NCI-H1930 (cell line): ENCODE measurements around the gene MEIOB.
A peak's percentile ranks its signal among the peaks of the same experiment; 100 is the strongest.

Experiments used
- DNase-seq, 2 experiments: peaks; one replicate each; lab custom pipeline; 2025; lab: John Stamatoyannopoulos, UW

MEIOB gene

DNA sequence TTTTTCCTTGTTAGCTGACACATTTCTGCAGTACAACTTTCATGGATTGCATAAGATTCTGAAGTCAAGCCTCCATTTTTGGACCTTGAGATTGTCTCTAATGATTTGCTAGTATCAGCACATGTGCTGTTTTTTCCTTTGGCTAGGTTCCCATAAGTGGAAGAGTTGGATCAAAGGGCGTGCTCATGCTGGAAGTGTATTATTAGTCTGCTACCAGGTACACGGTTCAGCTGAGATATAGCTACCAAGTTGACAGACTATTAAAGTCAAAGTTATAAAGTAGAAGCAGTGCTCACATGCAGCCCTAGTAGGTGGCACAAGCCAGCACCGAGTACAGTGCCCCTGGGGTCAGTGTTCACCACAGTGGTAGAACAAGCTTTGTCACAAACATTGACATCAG lies 41.8 kb downstream of the MEIOB start:
- no peak for DNase-seq

DNA sequence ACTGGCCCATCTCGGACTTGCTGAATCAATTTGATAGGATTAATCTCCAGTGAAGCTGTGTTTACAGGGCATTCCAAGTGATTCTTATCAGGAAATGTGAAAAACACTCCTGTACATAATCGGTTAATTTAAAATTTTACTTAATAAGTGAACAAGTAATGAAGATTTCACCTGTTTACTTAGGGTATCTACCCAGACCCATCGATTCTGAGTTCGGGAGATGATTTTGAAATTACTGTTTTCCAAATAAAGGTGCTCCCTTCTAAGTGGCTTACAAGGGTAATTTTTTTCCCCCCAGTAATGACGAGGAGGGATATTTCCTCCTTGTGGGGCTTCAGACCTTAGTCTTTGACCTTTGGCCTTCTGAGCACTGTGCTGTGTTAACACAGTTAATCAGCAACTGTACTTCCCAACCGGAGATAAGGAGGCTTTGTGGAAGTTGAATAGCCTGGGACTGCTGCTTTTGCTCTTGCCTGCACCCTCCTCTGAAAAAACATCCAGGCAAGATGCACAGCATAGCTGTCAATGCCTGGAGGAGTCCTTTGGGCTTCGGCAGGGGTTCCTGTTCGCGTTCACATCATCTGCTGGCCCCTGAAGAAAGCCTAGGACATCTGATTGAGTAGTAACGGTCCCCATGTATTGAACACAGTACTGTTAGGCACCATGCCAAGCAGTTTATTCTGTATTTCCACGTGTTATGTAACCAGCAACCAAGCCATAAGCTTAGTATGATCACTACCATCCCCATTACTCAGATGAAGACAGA lies 43.1 kb downstream of the MEIOB start:
- no peak for DNase-seq

DNA sequence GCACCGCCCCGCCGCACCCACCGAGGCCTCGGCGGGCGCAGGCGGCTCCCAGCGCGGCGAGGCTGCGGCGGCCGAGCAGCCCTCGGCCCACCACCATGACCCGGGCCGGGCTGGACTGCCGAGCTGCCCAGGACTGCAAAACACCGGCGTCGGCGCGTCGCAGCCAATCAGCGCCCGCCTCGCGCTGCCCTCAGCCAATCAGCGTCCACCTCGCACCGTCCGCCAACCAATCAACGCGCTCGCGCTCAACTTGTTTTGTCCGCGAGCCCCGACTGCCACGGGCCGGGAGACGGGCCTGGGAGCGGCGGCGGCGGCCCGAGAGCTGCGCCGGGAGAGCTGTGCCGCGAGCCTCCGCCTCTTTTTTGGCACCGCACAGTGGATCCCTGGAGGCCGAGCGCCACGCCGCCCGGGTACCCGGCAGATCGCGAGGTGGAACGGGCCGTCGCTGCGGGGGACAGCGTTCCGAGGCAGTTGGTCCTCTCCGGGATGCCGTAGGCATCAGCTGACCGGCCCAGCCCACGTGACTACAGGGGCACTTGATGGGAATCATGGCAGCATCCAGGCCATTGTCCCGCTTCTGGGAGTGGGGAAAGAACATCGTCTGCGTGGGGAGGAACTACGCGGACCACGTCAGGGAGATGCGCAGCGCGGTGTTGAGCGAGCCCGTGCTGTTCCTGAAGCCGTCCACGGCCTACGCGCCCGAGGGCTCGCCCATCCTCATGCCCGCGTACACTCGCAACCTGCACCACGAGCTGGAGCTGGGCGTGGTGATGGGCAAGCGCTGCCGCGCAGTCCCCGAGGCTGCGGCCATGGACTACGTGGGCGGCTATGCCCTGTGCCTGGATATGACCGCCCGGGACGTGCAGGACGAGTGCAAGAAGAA lies 45.0 kb downstream of the MEIOB start, which contains the start of the genes FAHD1 and HAGH:
FAHD1 (plus strand) TSS at position 516 of the 883 bp plus-strand sequence; CDS start at position 549, 33 bp downstream.
HAGH (minus strand) TSS at position 135 of the 883 bp plus-strand sequence; CDS start at position 97, 38 bp downstream.
- peak; percentile 90 to 93 for DNase-seq

DNA sequence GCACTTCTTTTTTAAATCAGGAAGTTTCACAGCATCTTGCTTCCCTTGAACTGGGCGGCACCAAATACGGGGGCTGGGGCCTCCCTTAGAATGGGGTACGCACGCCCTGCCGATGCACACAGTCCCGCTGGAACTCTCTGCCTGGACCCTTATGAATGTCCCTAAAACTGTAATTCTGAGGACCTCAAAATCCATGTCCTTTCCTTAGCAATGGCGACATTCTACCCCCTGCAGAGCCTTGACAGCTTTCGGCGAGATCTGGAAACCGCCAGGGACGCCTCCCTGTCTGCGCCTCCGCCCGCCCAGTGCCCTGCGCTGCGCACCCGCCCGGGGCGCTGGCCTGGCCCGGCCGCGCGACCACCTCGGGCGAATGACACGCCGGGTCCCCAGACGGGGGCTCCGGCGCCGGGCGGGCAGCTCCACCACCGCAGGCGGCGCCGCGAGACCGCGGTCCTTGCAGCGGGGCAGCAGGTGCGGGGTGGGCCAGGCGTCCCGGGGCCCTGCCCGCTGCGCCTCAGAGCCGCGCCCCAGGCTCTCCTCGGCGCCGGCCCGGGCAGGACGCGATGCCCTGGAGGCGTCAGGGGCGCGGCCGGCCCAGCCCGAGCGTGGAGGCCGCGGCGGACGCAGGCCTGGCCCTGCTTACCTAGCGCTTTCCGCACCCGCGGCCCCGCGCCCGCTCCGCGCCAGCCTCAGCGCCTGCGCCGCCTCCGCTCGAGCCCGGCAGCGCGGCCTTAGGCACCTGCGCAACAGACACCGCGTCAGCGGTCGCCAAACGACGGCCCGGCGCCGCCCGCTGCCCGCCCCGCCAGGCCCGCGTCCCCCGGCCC lies 45.9 kb downstream of the MEIOB start:
- DNase-seq, result peak; percentile 61 to 73

DNA sequence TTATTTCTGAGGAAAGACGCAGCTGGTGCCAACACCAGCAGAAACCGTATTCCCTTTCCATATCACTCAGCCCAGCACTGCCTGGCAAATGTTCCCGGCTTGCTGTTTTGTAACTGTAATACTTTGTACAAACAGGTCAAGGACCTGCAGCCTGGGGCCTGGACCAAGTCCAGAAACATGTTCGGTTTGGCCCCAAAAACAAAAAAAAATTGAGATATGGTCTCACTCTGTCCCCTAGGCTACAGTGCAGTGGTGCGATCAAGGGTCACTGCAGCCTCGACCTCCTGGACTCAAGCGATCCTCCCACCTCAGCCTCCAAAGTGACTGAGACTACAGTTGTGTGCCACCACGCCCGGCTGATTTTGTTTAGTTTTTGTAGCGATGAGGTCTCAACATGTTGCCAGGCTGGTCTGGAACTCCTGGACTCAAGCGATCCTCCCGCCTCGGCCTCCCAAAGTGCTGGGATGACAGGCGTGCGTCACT lies 46.5 kb downstream of the MEIOB start:
- no peak for DNase-seq

DNA sequence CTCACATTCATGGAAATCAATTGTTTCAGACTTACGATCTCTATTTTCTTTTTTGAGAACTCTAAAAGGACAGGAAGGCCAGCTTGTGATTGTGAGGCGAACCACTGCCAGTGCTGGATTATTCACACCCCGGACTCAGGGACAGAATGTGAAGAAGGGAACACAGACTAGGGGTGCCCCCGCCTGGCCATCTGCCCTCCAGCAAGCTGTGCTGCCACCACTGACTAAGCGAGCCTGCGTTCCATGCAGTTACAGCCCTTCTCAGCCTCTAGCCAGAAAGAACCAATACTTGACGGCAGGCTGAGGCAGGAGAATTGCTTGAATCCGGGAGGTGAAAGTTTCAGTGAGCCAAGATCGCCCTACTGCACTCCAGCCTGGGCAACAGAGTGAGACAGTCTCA lies 48.1 kb downstream of the MEIOB start:
- no peak for DNase-seq

DNA sequence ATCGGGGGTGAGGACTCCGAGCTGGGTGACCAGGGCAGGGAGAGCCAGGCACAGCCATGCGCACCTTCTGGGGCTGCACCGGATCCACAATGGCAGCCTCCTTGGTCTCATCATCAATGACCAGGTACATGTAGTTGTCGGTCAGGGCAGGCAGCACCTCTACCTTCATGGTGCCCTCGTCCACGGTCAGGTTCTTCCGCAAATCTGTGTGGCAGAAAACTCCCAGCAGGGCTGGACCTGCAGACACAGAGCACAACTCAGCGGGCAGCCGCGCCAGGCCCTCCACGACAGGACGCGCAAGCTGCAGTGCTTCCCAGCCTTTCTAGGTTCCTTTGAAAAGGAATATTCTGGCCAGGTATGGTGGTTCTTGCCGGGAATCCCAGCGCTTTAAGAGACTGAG lies 49.2 kb downstream of the MEIOB start:
- no peak for DNase-seq

DNA sequence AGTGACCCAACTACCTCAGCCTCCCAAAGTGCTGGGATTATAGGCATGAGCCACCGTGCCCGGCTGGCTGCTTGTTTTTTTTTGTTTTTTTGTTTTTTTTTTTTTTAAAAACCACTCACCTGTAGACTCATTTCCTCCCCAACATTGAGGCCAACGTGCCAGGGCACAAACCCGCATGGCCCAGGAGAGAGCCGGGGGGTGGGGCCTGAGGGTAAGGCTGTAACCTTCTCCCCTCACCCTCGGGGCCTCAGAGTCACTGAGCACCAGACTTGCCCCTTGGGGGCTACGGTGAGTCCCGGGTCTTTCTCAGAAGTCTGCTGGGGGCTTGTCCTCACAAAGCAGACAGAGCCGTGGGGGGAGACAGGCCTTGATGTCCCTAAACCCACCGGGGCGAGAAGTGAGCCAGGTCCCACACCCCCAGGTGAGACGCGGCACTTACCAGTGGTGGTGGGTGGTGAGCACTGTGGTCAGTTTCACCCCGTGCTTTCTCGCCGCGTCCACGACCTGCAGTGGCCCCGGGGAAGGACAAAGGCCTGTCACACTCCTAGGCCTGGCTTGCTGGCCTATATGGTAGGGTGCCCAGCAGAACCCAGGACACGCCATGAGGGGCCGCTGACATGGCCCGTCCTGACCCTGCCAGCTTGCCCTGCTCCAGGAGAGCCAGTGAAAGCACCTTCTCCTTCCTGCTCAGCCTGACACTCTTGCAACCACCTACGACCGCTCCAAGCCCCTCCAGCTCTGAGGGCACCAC lies 49.9 kb downstream of the MEIOB start:
- no peak for DNase-seq

DNA sequence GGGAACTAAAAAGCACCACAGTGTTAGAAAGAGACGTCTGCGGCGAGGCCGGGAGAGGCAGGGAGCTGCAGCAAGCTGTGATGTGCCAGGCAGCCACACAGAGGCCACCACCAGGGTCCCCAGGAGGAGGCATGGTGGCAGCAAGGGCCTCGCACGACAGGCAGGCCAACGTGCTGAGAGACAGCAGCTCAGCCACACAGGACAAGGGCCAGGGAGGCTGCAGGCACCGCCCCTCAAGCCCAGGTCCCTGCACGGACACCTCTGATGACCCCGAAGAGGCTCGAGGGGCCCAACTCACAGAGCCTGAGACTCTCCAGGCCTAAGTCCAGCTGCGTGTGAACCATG lies 51.0 kb downstream of the MEIOB start:
- DNase-seq, result no peak

DNA sequence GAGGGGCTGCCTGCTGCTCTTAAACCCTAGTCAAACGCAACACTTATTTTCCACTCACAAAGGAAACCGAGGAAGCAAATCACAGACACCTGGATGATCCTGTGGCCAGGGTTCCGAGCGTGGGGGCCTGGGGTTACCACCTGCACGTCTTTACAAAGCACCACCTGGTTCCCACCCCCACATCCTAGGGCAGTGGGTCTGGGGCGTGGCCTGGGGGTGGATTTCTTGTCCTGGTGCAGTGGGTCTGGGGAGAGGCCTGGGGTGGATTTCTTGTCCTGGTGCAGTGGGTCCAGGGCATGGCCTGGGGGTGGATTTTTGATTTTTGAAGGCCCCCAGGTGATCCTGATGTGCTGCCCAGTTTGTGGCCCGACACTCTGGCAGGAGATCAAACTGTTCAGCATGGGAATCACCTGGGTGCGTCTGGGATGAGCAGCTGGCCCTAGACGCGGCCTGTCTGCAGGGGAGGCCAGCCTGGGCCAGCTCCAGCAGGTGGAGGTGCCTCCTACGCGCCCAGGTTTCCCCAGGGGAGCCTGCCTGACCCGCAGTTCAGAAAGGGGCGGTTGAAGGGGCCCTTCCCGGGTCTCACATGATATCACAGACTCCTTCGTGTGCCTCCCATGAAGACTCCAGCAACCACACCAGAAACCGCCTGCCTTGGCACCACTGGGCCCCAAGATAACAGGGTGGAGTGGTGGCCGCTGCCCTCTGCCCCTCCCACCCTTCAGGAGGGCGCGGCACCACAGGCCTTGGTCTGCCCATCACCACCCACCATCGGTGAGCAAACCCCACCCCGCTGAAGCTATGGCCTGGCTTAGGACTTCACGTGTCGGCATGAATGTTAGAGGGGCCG lies 51.6 kb downstream of the MEIOB start:
- DNase-seq, result no peak

DNA sequence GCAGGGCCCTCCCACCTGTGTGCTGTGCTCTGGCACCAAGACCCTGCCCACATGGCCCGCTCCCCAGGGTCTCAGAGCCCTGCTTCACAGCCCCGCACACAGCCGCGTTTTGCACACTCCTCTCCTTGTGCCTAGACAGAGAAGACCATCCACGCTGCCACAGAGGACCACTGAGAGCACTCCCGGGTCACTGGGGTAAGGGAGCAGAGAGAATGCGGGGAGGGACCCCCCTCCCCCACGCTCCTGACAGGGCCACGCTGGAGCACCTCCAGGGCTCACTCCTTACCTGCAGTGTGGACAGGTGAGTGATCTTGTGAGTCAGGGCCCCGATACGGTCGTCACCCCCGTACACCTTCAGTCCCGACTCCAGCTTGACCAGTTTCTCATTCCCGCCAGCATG lies 52.4 kb downstream of the MEIOB start:
- no peak for DNase-seq

DNA sequence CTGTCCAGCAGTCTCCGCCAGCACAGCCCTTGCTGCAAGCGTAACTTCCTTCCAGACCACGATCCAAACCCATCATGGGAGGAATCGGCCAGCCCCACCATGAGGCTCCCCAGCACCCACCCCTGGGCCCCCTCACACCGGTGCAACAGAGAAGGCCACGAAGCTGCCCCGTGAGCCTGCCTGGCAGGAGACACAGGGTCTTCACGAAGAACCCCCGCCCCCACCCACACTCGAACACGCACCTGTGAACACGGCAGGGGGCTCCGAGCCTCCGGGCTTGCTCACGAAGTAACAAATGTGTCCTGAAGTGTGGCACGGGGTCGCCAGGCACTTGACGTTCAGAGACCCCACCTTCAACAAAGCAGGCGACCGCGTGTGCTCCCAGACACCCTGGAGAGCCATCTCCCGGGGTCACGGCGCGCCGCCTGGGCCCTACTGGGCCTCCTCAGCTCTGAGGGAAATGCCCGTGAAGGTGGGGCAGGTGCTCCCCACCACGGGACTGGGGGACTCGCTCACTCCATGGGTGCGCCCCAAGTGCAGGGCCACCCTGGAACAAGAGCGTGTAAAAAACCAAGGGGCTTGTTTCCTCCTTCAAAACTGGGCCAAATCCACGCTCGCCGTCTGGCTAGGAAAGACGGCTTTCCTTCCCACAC lies 53.0 kb downstream of the MEIOB start:
- DNase-seq, result no peak

DNA sequence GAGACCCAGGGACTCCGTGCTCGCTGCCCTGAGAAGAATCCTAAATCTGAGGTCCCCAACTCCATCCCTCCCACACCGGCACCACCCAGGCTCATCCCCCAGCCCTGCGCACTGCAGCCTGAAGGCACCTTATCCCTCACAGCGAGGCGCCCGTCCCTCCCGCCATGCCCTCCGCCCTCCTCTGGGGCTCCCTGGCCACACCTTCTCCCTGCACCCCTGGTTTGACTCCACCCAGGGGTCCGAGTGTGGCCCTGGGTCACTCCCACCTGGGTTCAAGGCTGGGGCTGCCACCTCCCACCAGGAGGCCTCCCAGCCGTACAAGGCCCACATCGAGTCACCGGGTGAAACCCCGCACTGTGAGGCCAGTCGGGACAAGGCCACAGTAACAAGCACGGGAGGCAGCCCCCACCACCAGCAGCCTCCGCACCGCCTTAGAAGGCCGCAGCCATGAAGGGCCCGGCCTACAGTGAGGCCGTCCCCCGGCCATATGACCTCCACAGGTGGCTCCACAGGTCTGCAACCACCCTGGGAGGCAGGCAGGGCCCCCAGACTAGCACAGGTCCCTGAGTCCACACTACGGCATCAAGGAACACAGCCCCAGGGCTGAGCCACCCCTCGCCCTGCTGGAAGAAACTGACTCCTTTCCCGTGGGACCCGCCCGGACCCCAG lies 53.6 kb downstream of the MEIOB start:
- DNase-seq, result no peak

DNA sequence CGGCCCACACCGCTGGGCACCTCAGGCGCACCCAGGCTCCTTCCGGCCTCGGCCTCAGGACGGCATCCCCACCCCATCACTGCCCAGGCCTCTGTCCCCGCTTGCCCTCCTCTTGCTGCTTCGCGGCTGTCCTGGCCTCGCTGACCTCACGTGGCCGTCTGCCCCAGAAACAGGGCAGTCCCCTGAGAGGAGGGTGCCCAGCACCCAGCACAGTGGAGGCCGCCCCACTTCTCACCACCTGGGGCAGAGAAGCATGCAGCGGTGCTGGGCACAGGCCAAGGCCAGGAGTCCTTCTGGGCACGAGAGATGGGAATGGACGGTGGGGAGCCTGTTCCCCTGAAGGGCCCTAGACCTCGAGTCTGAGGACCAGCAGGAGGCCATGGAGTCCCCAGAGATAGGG lies 54.2 kb downstream of the MEIOB start:
- no peak for DNase-seq

DNA sequence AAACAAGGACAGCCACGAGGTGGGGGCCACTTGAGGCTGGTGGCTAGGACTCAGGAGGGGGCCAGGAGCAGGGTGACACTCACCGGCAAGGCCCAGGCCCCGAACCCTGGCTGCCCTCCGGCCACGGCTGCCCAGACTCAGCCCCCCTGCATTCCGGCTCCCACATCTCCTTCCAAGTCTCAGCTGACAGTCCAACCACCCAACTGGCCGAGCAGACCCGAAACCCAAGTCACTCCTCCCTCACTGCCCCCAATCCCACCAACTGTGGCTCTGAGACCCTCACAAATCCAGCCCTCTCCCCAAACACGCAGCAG lies 54.7 kb downstream of the MEIOB start:
- no peak for DNase-seq

DNA sequence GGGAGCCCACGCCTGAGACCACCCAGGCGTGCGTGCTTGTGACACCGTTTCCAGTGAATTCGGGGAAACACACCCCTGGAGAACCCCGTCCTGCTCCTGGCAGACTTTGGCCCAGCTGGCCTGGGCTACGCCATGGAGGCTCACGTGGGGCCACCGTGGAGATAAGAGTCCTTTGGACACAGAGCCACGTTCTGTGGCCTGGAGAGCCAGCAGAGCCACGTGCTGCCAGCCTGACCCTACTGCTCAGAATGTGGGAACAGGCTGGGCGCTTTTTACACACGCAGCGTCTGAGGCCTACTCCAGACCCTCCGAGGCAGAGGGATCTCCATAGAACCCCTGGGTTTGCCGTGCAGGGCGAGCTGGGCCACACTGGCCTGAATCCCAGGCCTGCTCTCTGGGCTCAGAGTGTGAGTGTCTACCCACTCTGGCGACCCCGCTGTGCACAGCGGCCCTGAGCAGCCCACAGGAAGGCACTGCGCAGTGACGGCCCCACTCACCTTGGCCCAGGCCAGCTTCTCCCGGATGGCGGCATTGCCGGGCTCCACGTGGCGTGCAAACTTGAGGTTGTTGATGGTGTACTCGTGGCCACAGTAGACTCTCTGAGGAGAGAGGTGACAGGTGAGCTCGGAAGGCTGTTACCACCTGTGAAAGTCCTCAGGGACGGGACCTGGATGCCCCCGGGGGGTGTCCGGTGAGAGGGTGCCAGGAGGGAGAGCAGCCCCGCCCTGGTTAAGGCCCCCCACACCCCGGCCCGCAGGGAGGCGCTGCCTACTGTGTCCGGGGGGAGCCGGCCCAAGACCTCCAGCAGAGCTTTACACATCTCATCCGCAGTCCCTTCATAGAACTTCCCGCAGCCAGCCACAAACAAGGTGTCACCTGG lies 55.3 kb downstream of the MEIOB start:
- DNase-seq, result no peak

DNA sequence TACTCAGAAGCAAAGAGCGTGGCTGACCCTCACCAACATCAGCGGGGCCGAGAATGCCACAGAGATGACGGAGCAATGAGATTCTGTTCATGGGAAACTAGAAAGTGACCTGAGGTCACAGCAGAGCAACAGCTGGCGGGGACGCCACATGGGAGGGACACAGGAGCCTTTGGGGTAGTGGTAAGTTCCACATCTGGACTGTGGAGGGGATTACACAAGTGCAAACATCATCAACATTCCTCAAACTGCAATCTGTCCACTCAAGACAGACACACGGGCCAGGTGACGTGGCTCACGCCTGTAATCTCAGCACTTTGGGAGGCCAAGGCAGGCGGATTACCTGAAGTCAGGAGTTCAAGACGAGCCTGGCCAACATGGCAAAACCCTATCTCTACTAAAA lies 56.5 kb downstream of the MEIOB start:
- DNase-seq, result no peak

DNA sequence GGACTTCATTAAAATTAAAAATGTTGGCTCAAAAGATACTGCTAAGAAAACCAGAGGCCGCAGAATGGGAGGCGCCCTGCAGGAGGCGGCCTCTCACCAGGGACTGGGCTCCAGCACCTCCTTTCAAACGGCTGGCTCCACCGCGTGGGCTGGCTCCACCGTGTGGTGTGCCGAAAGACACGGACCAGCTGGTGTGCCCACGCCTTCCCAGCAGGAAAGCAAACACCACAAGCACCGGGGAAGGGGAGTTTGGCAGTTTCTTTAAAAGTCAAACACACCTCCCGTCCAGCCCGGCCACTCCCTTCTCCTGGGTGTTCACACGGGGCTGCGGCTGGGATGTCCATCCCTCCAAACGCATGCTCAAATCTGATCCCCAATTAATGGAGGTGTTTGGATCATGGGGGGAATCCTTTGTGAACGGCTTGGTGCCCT lies 59.2 kb downstream of the MEIOB start:
- DNase-seq, result peak; percentile 34 to 47
